GM18505 (cell line): ENCODE measurements around the gene DNTTIP2.
A peak's percentile ranks its signal among the peaks of the same experiment; 100 is the strongest.
"Not testable (repeated sequence)": the region's sequence is repeated elsewhere in the genome, so short reads cannot be mapped to it uniquely, and the experiment has no call there.

Experiments used
- ATAC-seq: cut with Tn5 transposase; IDR thresholded peaks from one replicate; pipeline ENCODE4 v1.9.1; 2021; ENCODE audit not compliant: unreplicated experiment
- POLR2A ChIP-seq: IDR thresholded peaks from 4 replicates; pipeline ENCODE4 v1.6.1; 2011; ENCODE audit warnings: borderline replicate concordance; ENCODE audit not compliant: insufficient read depth, insufficient read length; ENCODE audit errors: extremely low read depth

Gene DNTTIP2, protein sequence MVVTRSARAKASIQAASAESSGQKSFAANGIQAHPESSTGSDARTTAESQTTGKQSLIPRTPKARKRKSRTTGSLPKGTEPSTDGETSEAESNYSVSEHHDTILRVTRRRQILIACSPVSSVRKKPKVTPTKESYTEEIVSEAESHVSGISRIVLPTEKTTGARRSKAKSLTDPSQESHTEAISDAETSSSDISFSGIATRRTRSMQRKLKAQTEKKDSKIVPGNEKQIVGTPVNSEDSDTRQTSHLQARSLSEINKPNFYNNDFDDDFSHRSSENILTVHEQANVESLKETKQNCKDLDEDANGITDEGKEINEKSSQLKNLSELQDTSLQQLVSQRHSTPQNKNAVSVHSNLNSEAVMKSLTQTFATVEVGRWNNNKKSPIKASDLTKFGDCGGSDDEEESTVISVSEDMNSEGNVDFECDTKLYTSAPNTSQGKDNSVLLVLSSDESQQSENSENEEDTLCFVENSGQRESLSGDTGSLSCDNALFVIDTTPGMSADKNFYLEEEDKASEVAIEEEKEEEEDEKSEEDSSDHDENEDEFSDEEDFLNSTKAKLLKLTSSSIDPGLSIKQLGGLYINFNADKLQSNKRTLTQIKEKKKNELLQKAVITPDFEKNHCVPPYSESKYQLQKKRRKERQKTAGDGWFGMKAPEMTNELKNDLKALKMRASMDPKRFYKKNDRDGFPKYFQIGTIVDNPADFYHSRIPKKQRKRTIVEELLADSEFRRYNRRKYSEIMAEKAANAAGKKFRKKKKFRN

DNA sequence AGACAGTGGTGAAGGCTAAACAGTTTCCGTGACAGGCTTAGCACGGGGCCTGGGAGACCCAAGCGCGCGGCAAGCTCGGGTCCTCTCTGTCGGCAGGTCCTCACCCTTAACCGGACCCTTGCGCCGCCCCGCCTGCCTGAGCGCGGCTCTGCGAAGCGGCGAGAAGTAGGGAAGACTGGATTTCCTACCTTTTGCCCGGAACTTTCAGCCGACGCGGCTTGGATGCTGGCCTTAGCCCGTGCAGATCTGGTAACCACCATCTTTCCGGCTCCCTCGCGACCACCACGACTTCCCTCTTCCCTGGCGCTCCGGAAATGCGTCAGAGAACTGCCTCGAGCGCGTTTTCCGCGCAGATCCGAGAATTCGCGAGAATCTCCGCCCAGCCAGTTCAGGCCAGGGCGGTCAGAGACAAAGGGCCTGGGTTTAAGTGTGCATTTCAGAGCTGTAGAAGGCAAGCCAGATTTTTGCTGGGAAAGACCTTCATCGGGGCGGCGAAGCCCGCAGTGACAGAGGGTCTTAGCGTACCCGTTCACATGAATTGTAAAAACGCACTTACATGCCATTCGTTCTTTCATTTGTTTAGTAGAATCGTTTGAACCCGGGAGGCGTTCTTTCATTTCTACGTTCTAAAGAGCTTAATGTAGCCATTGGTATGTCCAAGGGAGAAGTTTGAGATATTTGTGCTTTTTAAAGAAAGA lies at the start of gene DNTTIP2:
Gene DNTTIP2, minus strand, starts transcription at position 318 of the 698 bp plus-strand sequence. Its CDS starts 58 bp downstream, at position 260.
- ATAC-seq = peak; percentile 93
- peak; percentile 99 for TF ChIP-seq POLR2A

DNA sequence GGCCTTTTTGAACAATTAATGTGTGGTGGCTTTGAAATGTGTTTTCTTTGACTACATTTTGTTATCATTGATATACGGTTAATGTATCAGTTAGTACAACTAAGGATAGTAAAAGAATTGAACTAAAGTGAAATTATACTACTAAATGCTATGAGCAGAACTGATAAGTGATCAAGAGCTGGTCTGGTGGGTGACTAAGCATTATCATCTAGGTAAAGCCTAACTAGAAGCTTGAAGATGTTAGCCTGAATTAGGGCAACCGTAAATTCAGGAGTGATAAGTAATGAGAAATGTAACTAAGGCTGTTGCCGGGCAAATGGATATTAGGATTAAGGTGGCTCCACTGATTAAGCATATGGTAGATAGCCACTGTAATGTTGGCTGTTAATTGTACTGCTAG lies 46.2 kb upstream of the DNTTIP2 start:
- ATAC-seq = no peak
- TF ChIP-seq POLR2A = no peak

DNA sequence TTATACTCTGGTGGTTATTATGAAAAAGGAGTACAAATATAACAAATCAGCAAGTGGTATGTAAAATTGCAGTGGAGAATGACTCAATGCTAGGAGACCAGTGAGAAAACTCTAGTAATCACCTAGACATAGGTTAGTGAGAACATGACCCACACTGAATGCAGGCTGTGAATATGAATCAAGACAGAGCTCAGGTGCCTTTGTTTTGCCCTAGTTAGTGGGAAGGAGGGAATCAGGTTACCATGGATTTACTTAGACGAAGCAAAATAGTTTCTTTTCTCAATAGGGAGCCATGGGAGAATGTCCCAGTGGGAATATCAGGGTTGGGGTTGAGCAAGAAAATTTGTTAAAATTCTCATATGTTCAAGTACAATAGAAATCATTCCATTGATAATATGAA lies 40.8 kb upstream of the DNTTIP2 start:
- TF ChIP-seq POLR2A = no peak
- no peak for ATAC-seq

DNA sequence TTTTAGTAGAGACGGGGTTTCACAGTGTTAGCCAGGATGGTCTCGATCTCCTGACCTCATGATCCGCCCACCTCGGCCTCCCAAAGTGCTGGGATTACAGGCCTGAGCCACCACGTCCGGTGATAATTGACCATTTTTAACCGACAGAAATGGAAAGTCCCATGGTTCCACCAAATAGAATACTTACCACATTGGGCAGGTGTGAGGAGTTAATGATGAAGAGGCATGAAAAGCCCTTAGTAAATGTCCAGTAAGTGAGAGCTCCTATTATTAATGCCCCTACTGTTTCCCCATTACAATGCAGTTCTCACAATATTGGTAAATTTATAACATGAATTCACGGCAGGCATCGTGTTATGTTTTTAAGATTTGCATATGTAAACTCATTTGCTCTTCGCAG lies 38.3 kb upstream of the DNTTIP2 start:
- TF ChIP-seq POLR2A = no peak
- ATAC-seq = no peak

DNA sequence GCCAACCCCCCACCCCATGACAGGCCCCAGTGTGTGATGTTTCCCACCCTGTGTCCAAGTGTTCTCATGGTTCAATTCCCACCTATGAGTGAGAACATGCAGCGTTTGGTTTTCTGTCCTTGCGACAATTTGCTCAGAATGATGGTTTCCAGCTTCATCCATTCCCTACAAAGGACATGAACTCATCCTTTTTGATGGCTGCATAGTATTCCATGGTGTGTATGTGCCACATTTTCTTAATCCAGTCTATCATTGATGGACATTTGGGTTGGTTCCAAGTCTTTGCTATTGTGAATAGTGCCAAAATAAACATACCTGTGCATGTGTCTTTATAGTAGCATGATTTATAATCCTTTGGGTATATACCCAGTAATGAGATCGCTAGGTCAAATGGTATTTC lies 31.9 kb upstream of the DNTTIP2 start:
- ATAC-seq = not testable (repeated sequence)

DNA sequence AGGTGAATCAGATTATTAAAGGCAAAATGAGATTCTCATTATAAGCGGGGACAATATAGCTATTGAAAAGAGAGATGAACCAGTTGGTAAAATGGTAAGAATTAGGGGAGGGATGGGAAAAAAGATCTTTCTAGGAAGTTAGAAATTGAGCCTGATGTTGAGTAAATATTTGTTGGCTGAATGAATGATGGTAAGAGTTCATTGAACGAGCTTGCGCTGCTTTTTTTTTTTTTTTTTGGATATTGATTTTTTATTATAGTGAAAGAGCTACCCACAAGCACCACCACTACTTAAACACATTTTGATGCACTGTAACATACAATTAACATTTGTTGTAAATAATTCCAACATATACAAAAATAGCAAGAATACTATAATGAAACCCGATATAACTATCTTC lies 31.3 kb upstream of the DNTTIP2 start:
- no peak for TF ChIP-seq POLR2A
- ATAC-seq = no peak

DNA sequence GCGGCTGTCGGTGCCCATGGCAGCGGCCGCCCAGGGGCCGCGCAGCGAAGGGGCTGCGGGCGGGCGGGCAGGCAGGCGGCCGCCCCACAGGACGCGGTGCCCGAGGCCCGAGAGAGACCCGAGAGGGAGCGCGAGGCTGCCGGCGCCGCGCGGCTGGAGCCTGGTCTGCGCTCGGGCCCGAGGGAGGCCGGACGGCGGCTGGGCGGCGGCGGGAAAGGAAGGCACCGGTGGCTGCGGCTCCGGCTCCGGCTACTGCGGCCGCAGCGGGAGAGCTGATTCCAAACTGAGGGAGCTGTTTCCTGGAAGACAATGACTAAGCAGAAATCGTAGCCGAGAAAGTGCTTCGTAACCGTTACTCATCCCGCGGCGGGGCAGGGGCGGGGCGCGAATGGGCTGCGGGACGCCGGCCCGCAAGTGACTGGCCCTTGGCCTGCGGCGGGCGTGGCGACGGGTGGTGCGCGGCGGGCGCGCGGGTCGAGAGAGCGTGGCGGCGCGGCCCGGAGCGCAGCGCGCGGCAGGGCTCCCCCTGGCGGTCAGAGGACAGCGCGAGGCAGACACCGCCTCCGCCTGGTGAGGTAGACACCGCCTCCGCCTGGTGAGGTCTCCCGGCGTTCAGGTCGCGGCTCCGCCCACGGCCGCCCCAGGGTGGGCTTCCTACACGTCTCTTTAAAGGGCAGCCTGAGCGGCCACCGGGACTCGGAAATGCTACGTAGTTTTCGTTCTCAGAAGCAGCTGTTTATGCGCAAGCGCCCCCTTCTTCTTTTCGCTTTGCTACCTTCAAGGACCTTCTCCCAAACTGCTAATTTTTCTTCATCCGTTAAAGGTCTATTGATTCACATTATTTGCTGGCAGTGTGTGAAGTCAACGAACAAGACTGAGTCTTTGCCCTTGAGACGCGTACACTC lies 30.4 kb upstream of the DNTTIP2 start, which contains the start of gene GCLM:
Gene GCLM, minus strand, starts transcription at position 285 of the 905 bp plus-strand sequence. Its CDS starts 267 bp downstream, at position 18.
- peak; percentile 56 for TF ChIP-seq POLR2A
- ATAC-seq = peak; percentile 92

DNA sequence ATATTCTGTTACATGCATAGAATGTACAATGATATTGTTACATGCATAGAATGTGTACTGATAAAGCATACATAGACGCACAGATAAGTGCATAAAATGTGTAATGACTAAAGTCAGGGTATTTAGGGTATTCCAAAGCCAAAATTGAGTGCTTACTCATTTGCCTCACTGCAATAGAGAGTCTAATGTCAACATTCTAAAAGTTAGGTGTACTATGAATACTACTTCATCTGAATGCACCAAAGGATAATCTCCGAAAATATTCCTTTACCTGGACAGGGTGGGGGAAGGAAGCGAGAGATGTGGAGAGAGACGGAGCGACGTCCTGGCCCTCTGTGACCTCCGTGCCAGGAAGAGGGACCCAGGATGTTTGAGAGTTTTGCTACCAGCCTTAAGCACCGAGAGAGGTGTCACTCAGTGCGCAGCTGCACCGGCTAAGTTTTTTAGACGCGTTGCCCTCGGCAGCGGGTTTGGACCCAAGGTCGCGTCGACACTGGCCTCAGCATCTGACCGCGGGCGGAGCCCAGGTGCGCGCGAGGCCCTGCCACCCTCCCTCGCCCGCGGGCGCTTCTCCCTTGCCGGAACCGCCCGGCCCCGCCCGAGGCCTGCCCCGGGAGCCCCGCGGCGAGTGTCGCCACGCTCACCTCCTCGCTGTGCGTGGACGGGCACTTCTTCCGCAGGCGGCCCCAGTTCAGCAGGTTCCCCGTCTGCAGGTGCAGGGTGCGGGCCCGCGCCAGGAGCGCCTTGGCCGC lies 29.6 kb upstream of the DNTTIP2 start:
- TF ChIP-seq POLR2A = no peak
- ATAC-seq = peak; percentile 41

DNA sequence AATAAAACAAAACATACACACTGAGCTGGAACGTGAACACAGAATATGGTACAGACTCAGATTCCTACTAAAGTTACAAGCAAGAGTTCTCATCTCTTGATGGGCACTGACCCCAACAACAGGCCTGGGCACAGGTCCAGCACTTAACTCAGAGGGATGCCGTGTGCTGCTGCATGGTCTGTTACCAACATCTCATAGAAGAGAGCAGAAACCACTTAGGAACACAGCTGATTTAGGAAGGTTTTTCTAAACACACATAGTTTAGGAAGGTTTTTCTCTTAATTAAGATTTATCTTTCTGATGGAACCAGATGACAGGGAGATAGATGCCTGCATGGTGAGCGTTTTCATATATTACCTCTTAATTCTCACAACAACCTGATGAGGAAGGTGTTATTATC lies 28.7 kb upstream of the DNTTIP2 start:
- ATAC-seq = no peak
- no peak for TF ChIP-seq POLR2A

DNA sequence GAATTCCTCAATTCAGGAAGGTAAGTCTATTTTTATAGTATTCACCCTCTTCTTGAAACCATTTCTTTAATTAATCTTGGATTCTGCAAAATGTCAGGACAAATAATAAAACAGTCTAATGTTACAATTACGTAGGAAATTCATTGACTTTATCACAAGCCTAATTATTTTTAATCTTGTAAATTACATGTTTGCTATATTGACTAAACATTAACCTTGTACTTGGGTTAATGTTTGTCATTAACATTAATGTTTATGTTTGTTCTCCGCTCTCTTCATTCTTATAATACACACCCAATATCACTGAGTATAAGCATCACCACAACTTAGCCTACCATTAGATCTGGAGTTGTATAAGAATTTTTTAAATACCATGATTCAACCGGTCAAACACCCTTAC lies 27.5 kb upstream of the DNTTIP2 start:
- ATAC-seq = no peak
- no peak for TF ChIP-seq POLR2A

DNA sequence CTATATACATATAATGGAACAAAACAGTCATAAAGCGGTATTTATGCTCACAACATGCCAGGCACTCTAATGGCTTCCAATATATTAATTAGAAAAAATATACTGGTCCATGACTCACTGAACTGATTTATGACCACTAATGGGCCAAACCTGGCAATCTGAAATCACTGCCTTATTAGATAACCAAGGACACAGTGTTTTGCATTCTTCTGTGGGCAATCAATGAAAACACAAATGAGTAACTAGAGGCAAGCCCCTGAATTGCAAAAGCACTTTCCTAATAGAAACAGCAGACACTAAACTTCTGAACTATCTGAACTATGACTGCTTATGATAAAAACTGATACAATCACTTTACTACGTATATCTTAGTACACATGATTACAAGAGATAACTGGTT lies 26.7 kb upstream of the DNTTIP2 start:
- no peak for ATAC-seq
- TF ChIP-seq POLR2A = no peak

DNA sequence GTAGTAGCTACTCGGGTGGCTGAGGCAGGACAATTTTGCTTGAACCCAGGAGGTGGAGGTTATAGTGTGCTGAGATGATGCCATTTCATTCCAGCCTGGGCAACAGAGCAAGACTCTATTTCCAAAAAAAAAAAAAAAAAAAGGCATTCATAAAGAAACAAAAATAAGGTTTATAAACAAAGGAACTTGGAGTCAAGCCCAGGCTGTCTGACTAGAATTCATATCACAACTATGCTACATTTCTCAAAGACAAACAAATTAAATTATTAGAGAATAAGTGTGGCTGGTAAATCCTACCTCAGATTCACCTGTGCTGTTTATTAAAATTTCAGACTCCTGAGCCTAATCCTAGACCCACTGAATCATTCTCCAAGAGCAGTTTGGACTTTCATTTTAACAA lies 26.0 kb upstream of the DNTTIP2 start:
- no peak for ATAC-seq
- no peak for TF ChIP-seq POLR2A
